ENCODE results near the gene PRKN.

- no peak for TF ChIP-seq CTCF (IDR thresholded peaks at IDR 0.05; ENCODE audit: extremely low read depth in 1 of 2, insufficient read depth in 1 of 2, low read depth in 1 of 2, low read length in 2 of 2)
- TF ChIP-seq POLR2A (IDR thresholded peaks at IDR 0.05; ENCODE audit: low read depth, low read length): no peak
- TF ChIP-seq EZH2 (IDR thresholded peaks at IDR 0.05; ENCODE audit: borderline replicate concordance, low read depth, low read length, severe bottlenecking): no peak
- no peak for TF ChIP-seq POLR2AphosphoS5 (IDR thresholded peaks at IDR 0.05; ENCODE audit: insufficient read depth, low read depth, low read length)
- TF ChIP-seq MAX (IDR thresholded peaks at IDR 0.05; ENCODE audit: insufficient read depth, insufficient read length): no peak
- TF ChIP-seq MYC (IDR thresholded peaks at IDR 0.05; ENCODE audit: low read depth, low read length): no peak
- no peak for TF ChIP-seq GATA2 (IDR thresholded peaks at IDR 0.05; ENCODE audit: insufficient read depth, insufficient read length, low read depth, low read length)
- TF ChIP-seq JUN (IDR thresholded peaks at IDR 0.05; ENCODE audit: borderline replicate concordance, insufficient read depth, insufficient read length, low read depth): no peak
- TF ChIP-seq FOS (IDR thresholded peaks at IDR 0.05; ENCODE audit: borderline replicate concordance, insufficient read depth, low read length): no peak
These were observed 1162.6 kb downstream of the PRKN start for GRCh38 chr6:161564952-161565351.

Measured in endothelial cell of umbilical vein (primary cell).